ENCODE measurements around the gene TTR. TPM values are rescaled to one million over a fixed set of nuclear protein-coding genes. Genes with fewer than 3 reads are reported as not detected.

TTR gene
- total and polyA plus RNA-seq, 2 of the 13 experiments (the other 11 are each of a cell fraction or from before 2014, with no cell fraction given) = 91.3 to 496 TPM

DNA sequence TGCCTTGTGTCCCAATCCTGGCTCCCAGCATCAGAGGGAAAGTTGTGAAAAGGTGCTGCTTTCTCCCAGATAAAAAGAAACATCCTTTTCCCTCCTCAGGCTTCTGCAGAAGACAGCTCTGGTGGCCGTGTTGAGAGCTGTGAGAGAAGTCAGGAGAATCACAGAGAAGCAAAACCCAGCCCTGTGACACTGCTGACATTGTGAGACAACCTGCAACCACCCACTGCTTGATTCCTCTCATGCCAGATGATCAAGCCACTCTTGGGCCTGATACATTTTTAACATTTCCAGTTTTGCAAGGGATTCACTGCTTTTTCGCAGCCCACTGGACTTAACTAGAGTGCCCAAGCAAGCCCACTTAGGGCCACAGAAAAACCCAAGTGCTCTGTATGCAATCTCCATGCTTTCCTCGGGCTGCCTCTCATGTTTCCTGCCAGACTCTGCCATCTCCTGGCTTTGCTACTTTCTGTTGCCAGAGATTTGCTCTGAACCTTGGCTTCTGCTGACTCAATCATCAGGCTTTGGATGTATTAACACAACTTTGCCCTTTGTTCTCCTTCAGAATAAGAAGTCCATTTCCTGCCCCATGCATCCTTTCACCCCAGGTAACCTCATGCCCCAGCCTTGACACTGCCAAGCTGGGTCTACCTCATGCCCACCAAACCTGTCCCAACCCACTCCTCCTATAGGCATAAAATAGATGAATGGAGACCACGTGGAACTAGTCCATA lies 24.9 kb upstream of the TTR start (continued):
- TF ChIP-seq, protein P1, sequence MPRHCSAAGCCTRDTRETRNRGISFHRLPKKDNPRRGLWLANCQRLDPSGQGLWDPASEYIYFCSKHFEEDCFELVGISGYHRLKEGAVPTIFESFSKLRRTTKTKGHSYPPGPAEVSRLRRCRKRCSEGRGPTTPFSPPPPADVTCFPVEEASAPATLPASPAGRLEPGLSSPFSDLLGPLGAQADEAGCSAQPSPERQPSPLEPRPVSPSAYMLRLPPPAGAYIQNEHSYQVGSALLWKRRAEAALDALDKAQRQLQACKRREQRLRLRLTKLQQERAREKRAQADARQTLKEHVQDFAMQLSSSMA (CRISPR knock-in tag; IDR thresholded peaks at IDR 0.05) = no peak
- TF ChIP-seq IKZF5 (CRISPR knock-in tag; IDR thresholded peaks at IDR 0.05) (0 out of 2 replicates have a peak, but pooled peaks have one; percentile 35), FOXP1 (IDR thresholded peaks at IDR 0.05) (no peak), FOXP1 (CRISPR knock-in tag; IDR thresholded peaks at IDR 0.05) (peak; percentile 2; the same call in 1 of the 2 replicates), NR2F1 (CRISPR knock-in tag; IDR thresholded peaks at IDR 0.05) (0 out of 4 replicates have a peak, but pooled peaks of 1 of the 2 experiments have one; percentile 8), ZNF20 (CRISPR knock-in tag; IDR thresholded peaks at IDR 0.05) (no peak), KIAA2018 (CRISPR knock-in tag; IDR thresholded peaks at IDR 0.05; ENCODE audit: borderline replicate concordance) (no peak), DNMT1 (CRISPR knock-in tag; IDR thresholded peaks at IDR 0.05) (no peak)
- TF ChIP-seq, protein P2, sequence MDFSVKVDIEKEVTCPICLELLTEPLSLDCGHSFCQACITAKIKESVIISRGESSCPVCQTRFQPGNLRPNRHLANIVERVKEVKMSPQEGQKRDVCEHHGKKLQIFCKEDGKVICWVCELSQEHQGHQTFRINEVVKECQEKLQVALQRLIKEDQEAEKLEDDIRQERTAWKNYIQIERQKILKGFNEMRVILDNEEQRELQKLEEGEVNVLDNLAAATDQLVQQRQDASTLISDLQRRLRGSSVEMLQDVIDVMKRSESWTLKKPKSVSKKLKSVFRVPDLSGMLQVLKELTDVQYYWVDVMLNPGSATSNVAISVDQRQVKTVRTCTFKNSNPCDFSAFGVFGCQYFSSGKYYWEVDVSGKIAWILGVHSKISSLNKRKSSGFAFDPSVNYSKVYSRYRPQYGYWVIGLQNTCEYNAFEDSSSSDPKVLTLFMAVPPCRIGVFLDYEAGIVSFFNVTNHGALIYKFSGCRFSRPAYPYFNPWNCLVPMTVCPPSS (IDR thresholded peaks at IDR 0.05) = no peak
- TF ChIP-seq, protein P3, sequence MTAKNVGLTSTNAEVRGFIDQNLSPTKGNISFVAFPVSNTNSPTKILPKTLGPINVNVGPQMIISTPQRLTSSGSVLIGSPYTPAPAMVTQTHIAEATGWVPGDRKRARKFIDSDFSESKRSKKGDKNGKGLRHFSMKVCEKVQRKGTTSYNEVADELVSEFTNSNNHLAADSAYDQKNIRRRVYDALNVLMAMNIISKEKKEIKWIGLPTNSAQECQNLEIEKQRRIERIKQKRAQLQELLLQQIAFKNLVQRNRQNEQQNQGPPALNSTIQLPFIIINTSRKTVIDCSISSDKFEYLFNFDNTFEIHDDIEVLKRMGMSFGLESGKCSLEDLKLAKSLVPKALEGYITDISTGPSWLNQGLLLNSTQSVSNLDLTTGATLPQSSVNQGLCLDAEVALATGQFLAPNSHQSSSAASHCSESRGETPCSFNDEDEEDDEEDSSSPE (CRISPR knock-in tag; IDR thresholded peaks at IDR 0.05) = no peak
- TF ChIP-seq, protein P4, sequence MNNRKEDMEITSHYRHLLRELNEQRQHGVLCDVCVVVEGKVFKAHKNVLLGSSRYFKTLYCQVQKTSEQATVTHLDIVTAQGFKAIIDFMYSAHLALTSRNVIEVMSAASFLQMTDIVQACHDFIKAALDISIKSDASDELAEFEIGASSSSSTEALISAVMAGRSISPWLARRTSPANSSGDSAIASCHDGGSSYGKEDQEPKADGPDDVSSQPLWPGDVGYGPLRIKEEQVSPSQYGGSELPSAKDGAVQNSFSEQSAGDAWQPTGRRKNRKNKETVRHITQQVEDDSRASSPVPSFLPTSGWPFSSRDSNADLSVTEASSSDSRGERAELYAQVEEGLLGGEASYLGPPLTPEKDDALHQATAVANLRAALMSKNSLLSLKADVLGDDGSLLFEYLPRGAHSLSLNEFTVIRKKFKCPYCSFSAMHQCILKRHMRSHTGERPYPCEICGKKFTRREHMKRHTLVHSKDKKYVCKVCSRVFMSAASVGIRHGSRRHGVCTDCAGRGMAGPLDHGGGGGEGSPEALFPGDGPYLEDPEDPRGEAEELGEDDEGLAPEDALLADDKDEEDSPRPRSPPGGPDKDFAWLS (CRISPR knock-in tag; IDR thresholded peaks at IDR 0.05; ENCODE audit: borderline replicate concordance) = no peak
- TF ChIP-seq, protein P5, sequence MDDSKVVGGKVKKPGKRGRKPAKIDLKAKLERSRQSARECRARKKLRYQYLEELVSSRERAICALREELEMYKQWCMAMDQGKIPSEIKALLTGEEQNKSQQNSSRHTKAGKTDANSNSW (CRISPR knock-in tag; IDR thresholded peaks at IDR 0.05; ENCODE audit: borderline replicate concordance) = no peak

All from HepG2 (cell line).